Measurements from ENCODE around the gene MYO16.

The MYO16 gene

DNA sequence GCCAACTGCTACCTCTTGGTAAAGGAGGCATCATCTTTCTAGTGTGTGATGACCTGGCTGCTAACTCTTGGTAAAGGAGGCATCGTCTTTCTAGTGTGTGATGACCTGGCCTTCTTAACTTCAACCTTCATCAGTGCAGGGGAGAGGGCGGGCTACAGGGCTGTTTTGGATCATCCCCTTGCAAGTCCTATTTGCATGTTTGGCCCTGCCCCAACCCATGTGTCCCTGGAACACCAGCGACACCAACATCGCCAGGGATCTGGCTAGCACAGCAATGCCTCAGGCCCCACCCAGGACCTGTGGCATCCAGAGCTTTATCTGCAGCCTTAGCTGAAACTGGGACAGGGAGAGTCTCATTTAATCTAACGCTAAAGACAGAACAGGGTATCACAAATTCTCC, 492.4 kb downstream of the MYO16 start:
- H3K36me3 ChIP-seq (ENCODE audit: control insufficient read depth in 2 of 2, insufficient read depth in 1 of 2, low read length in 2 of 2) = no peaks in the 10 kb centered on the region
- H3K9me3 ChIP-seq (ENCODE audit: control insufficient read depth, insufficient read depth, low read depth, low read length) = no peaks in the 10 kb centered on the region
- no peak overlapping the region for H3K27ac ChIP-seq (ENCODE audit: extremely low read depth, low read depth, low read length)
- CTCF ChIA-PET = no interaction called here
- TF ChIP-seq ZSCAN16 (tag by site-specific recombination; IDR thresholded peaks at IDR 0.05) (no peak), ZNF23 (tag by site-specific recombination; IDR thresholded peaks at IDR 0.05; ENCODE audit: borderline replicate concordance) (no peak), ZNF311 (tag by site-specific recombination; IDR thresholded peaks at IDR 0.05; ENCODE audit: borderline replicate concordance) (no peak), ZNF132 (tag by site-specific recombination; IDR thresholded peaks at IDR 0.05; ENCODE audit: borderline replicate concordance) (no peak), ZNF785 (tag by site-specific recombination; IDR thresholded peaks at IDR 0.05) (no peak), TCF7L2 (IDR thresholded peaks at IDR 0.05; ENCODE audit: borderline replicate concordance, low read depth, low read length) (no peak), ZNF585B (tag by site-specific recombination; IDR thresholded peaks at IDR 0.05) (no peak)
- H3K4me3 ChIP-seq (ENCODE audit: low read depth, low read length) = no peak overlapping the region
- no peaks in the 10 kb centered on the region for H3K4me1 ChIP-seq (ENCODE audit: control insufficient read depth, insufficient read depth, low read length)
- POLR2A ChIA-PET = no interaction called here

DNA sequence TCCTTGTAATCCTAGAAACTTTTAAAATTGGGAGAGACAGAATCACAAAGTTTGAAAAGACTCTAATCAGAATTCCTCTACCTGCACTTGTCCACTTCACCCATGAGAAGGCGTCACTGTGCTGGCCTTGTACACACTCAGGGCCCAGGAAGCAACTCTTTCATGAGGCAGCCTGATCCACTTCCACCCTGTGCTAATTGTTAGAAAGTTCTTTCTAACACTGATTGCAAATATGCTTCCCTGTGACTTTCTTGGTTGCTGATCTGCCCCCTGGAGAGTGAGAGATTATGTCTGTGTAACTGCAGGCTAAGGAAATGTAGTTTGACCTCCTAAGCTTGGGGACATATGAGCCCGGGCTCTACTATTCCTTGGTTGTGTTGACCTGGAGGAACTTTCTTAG, 494.6 kb downstream of the MYO16 start:
- no peaks in the 10 kb centered on the region for H3K9me3 ChIP-seq (ENCODE audit: control insufficient read depth, insufficient read depth, low read depth, low read length)
- TF ChIP-seq ZNF354C (tag by site-specific recombination; IDR thresholded peaks at IDR 0.05; ENCODE audit: borderline replicate concordance, low read depth) (no peak), TCF7L2 (IDR thresholded peaks at IDR 0.05; ENCODE audit: borderline replicate concordance, low read depth, low read length) (no peak), ZNF792 (tag by site-specific recombination; IDR thresholded peaks at IDR 0.05) (no peak)
- POLR2A ChIA-PET = no interaction called here
- CTCF ChIA-PET = no interaction called here
- H3K27ac ChIP-seq (ENCODE audit: extremely low read depth, low read depth, low read length) = no peak overlapping the region
- H3K4me3 ChIP-seq (ENCODE audit: low read depth, low read length) = no peak overlapping the region
- H3K36me3 ChIP-seq (ENCODE audit: control insufficient read depth in 2 of 2, insufficient read depth in 1 of 2, low read length in 2 of 2) = no peaks in the 10 kb centered on the region
- no peaks in the 10 kb centered on the region for H3K4me1 ChIP-seq (ENCODE audit: control insufficient read depth, insufficient read depth, low read length)

DNA sequence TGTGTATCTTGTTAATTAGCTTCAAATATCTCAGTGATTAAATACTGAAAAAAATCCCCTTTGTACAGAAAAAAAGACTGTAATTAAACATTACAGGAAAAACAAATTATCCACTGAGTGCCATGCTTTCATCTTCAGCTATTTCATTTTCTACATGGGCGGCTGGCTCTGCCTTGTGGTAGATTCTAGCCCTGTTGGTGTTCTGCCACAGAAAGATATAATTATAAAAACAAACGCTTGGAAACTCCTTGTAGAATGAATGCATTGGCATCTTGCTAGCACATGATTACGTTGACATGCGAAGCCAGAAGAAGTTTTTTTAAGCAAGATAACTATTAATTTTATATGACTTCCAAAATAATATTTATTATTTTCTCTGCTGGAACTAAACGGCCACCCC, 496.8 kb downstream of the MYO16 start:
- ChIA-PET CTCF (interaction anchor here (0.6 kb wide), 1 partner anchor 9 kb away, joined by 3 read pairs; no protein-coding TSS in a partner anchor), POLR2A (no interaction called here)
- no peak overlapping the region for H3K27ac ChIP-seq (ENCODE audit: extremely low read depth, low read depth, low read length)
- no peaks in the 10 kb centered on the region for H3K9me3 ChIP-seq (ENCODE audit: control insufficient read depth, insufficient read depth, low read depth, low read length)
- no peak overlapping the region for H3K4me3 ChIP-seq (ENCODE audit: low read depth, low read length)
- no peak for TF ChIP-seq OVOL3 (tag by site-specific recombination; IDR thresholded peaks at IDR 0.05)
- TF ChIP-seq ZNF558 (tag by site-specific recombination; IDR thresholded peaks at IDR 0.05) = no peak
- TF ChIP-seq ZNF629 (tag by site-specific recombination; IDR thresholded peaks at IDR 0.05) = no peak
- no peak for TF ChIP-seq ZNF324 (tag by site-specific recombination; IDR thresholded peaks at IDR 0.05)
- no peak for TF ChIP-seq ZNF16 (tag by site-specific recombination; IDR thresholded peaks at IDR 0.05; ENCODE audit: low read depth)
- TF ChIP-seq, protein P1, sequence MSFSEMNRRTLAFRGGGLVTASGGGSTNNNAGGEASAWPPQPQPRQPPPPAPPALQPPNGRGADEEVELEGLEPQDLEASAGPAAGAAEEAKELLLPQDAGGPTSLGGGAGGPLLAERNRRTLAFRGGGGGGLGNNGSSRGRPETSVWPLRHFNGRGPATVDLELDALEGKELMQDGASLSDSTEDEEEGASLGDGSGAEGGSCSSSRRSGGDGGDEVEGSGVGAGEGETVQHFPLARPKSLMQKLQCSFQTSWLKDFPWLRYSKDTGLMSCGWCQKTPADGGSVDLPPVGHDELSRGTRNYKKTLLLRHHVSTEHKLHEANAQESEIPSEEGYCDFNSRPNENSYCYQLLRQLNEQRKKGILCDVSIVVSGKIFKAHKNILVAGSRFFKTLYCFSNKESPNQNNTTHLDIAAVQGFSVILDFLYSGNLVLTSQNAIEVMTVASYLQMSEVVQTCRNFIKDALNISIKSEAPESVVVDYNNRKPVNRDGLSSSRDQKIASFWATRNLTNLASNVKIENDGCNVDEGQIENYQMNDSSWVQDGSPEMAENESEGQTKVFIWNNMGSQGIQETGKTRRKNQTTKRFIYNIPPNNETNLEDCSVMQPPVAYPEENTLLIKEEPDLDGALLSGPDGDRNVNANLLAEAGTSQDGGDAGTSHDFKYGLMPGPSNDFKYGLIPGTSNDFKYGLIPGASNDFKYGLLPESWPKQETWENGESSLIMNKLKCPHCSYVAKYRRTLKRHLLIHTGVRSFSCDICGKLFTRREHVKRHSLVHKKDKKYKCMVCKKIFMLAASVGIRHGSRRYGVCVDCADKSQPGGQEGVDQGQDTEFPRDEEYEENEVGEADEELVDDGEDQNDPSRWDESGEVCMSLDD (tag by site-specific recombination; IDR thresholded peaks at IDR 0.05) = no peak
- no peak for TF ChIP-seq ZNF146 (tag by site-specific recombination; IDR thresholded peaks at IDR 0.05)
- TF ChIP-seq ZNF501 (tag by site-specific recombination; IDR thresholded peaks at IDR 0.05) = no peak
- TF ChIP-seq MYNN (tag by site-specific recombination; IDR thresholded peaks at IDR 0.05; ENCODE audit: borderline replicate concordance) = no peak
- TF ChIP-seq ZFP3 (tag by site-specific recombination; IDR thresholded peaks at IDR 0.05; ENCODE audit: low read depth) = no peak
- TF ChIP-seq ZNF48 (tag by site-specific recombination; IDR thresholded peaks at IDR 0.05) = no peak
- no peak for TF ChIP-seq ZNF843 (tag by site-specific recombination; IDR thresholded peaks at IDR 0.05)
- TF ChIP-seq, protein P2, sequence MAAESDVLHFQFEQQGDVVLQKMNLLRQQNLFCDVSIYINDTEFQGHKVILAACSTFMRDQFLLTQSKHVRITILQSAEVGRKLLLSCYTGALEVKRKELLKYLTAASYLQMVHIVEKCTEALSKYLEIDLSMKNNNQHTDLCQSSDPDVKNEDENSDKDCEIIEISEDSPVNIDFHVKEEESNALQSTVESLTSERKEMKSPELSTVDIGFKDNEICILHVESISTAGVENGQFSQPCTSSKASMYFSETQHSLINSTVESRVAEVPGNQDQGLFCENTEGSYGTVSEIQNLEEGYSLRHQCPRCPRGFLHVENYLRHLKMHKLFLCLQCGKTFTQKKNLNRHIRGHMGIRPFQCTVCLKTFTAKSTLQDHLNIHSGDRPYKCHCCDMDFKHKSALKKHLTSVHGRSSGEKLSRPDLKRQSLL (tag by site-specific recombination; IDR thresholded peaks at IDR 0.05) = no peak
- no peak for TF ChIP-seq ZNF354C (tag by site-specific recombination; IDR thresholded peaks at IDR 0.05; ENCODE audit: borderline replicate concordance, low read depth)
- no peaks in the 10 kb centered on the region for H3K4me1 ChIP-seq (ENCODE audit: control insufficient read depth, insufficient read depth, low read length)
- H3K36me3 ChIP-seq (ENCODE audit: control insufficient read depth in 2 of 2, insufficient read depth in 1 of 2, low read length in 2 of 2) = no peaks in the 10 kb centered on the region

Data from HEK293 (cell line).